ENCODE results near the gene ARAP3. TPM values are rescaled to one million over a fixed set of nuclear protein-coding genes. Genes with fewer than 3 reads are reported as not detected.

ARAP3 gene
- total and polyA plus RNA-seq, 4 donors: 15.7 to 26.6 (median 19.7) TPM

- Histone ChIP-seq H3K27me3 (ENCODE audit: control insufficient read depth in 3 of 3, insufficient read depth in 3 of 3, low read length in 2 of 3) (peaks cover 0 to 54% (median 35%) of the 10 kb centered on the region in 3 donors), H3K9ac (ENCODE audit: insufficient read depth in 1 of 2, low read length in 2 of 2) (no peak overlapping the region), H3K9me3 (ENCODE audit: control insufficient read depth in 4 of 4, insufficient read depth in 3 of 4, low read length in 3 of 4) (no peaks in the 10 kb centered on the region), H3K27ac (ENCODE audit: low read depth in 1 of 2, low read length in 1 of 2) (no peak overlapping the region), H3K4me3 (no peak overlapping the region), H3K36me3 (ENCODE audit: control insufficient read depth in 4 of 4, insufficient read depth in 4 of 4, low read length in 4 of 4) (no peaks in the 10 kb centered on the region), H3K4me1 (ENCODE audit: control insufficient read depth in 5 of 5, insufficient read depth in 5 of 5, low read length in 5 of 5) (peaks cover 0 to 15% (median 0%) of the 10 kb centered on the region in 5 donors)
- no peak for TF ChIP-seq CTCF (IDR thresholded peaks at IDR 0.05; ENCODE audit: control extremely low read depth, extremely low read depth)
- 31 to 48% methylated on average over 3 of the region's 3 CpGs for WGBS, 2 donors
- DNase-seq: no peak
- ATAC-seq (ENCODE audit: insufficient read depth, low FRiP score): no peak
These were observed 24.1 kb upstream of the ARAP3 start for GRCh38 chr5:141706121-141706520.

GRCh38 chr5:141705469-141705868 is 23.4 kb upstream of the ARAP3 start:
- Histone ChIP-seq H3K9me3 (ENCODE audit: control insufficient read depth in 4 of 4, insufficient read depth in 3 of 4, low read length in 3 of 4) (no peaks in the 10 kb centered on the region), H3K27ac (ENCODE audit: low read depth in 1 of 2, low read length in 1 of 2) (no peak overlapping the region), H3K27me3 (ENCODE audit: control insufficient read depth in 3 of 3, insufficient read depth in 3 of 3, low read length in 2 of 3) (peaks cover 0 to 58% (median 42%) of the 10 kb centered on the region in 3 donors), H3K9ac (ENCODE audit: insufficient read depth in 1 of 2, low read length in 2 of 2) (no peak overlapping the region), H3K36me3 (ENCODE audit: control insufficient read depth in 4 of 4, insufficient read depth in 4 of 4, low read length in 4 of 4) (no peaks in the 10 kb centered on the region), H3K4me3 (no peak overlapping the region), H3K4me1 (ENCODE audit: control insufficient read depth in 5 of 5, insufficient read depth in 5 of 5, low read length in 5 of 5) (peaks cover 0 to 15% (median 0%) of the 10 kb centered on the region in 5 donors)
- no peak for ATAC-seq (ENCODE audit: insufficient read depth, low FRiP score)
- no peak for DNase-seq
- WGBS, 2 donors: 72 to 91% methylated on average over 1 of the region's 1 CpG
- TF ChIP-seq CTCF (IDR thresholded peaks at IDR 0.05; ENCODE audit: control extremely low read depth, extremely low read depth): no peak

GRCh38 chr5:141704782-141705297 is 22.8 kb upstream of the ARAP3 start:
- Histone ChIP-seq H3K4me3 (no peak overlapping the region), H3K4me1 (ENCODE audit: control insufficient read depth in 5 of 5, insufficient read depth in 5 of 5, low read length in 5 of 5) (peaks cover 0 to 15% (median 0%) of the 10 kb centered on the region in 5 donors), H3K36me3 (ENCODE audit: control insufficient read depth in 4 of 4, insufficient read depth in 4 of 4, low read length in 4 of 4) (no peaks in the 10 kb centered on the region), H3K27me3 (ENCODE audit: control insufficient read depth in 3 of 3, insufficient read depth in 3 of 3, low read length in 2 of 3) (peaks cover 0 to 58% (median 46%) of the 10 kb centered on the region in 3 donors), H3K9me3 (ENCODE audit: control insufficient read depth in 4 of 4, insufficient read depth in 3 of 4, low read length in 3 of 4) (no peaks in the 10 kb centered on the region), H3K9ac (ENCODE audit: insufficient read depth in 1 of 2, low read length in 2 of 2) (no peak overlapping the region), H3K27ac (ENCODE audit: low read depth in 1 of 2, low read length in 1 of 2) (no peak overlapping the region)
- ATAC-seq (ENCODE audit: insufficient read depth, low FRiP score) (no peak), DNase-seq (no peak)
- TF ChIP-seq CTCF (IDR thresholded peaks at IDR 0.05; ENCODE audit: control extremely low read depth, extremely low read depth): no peak
- WGBS, 2 donors: 63 to 90% methylated on average over 1 of the region's 1 CpG

GRCh38 chr5:141703133-141703561 is 21.1 kb upstream of the ARAP3 start:
- no peaks in the 10 kb centered on the region for H3K9me3 ChIP-seq (ENCODE audit: control insufficient read depth in 4 of 4, insufficient read depth in 3 of 4, low read length in 3 of 4)
- H3K4me1 ChIP-seq (ENCODE audit: control insufficient read depth in 5 of 5, insufficient read depth in 5 of 5, low read length in 5 of 5): peaks cover 0 to 15% (median 0%) of the 10 kb centered on the region in 5 donors
- peaks cover 0 to 63% (median 46%) of the 10 kb centered on the region in 3 donors for H3K27me3 ChIP-seq (ENCODE audit: control insufficient read depth in 3 of 3, insufficient read depth in 3 of 3, low read length in 2 of 3)
- H3K4me3 ChIP-seq: no peak overlapping the region
- H3K36me3 ChIP-seq (ENCODE audit: control insufficient read depth in 4 of 4, insufficient read depth in 4 of 4, low read length in 4 of 4): no peaks in the 10 kb centered on the region
- peak in 1 of 3 donors; percentile 18 for DNase-seq
- 14% methylated on average over 16 of the region's 16 CpGs for WGBS, 2 donors
- TF ChIP-seq CTCF (IDR thresholded peaks at IDR 0.05; ENCODE audit: control extremely low read depth, extremely low read depth): no peak
- H3K9ac ChIP-seq (ENCODE audit: insufficient read depth in 1 of 2, low read length in 2 of 2): no peak overlapping the region
- ATAC-seq (ENCODE audit: insufficient read depth, low FRiP score): no peak
- H3K27ac ChIP-seq (ENCODE audit: low read depth in 1 of 2, low read length in 1 of 2): no peak overlapping the region

All from lung (tissue), 12 donors.